Measurements from ENCODE around the gene SYNGAP1. TPM values are rescaled to one million over a fixed set of nuclear protein-coding genes. Genes with fewer than 3 reads are reported as not detected.

The SYNGAP1 gene
- total RNA-seq, 1 experiment from 2014 or later, result 1.2 TPM

GRCh38 chr6:33434961-33435360 lies 15.1 kb downstream of the SYNGAP1 start:
- no peak for DNase-seq (ENCODE audit: extremely low read depth, low read depth)

GRCh38 chr6:33437666-33438065 lies 17.8 kb downstream of the SYNGAP1 start:
- no peak for DNase-seq (ENCODE audit: extremely low read depth, low read depth)

GRCh38 chr6:33438978-33439594 lies 19.2 kb downstream of the SYNGAP1 start:
- no peak for DNase-seq (ENCODE audit: extremely low read depth, low read depth)

- DNase-seq (ENCODE audit: extremely low read depth, low read depth), result no peak
Observed at GRCh38 chr6:33439956-33440648, 20.2 kb downstream of the SYNGAP1 start.

DNA sequence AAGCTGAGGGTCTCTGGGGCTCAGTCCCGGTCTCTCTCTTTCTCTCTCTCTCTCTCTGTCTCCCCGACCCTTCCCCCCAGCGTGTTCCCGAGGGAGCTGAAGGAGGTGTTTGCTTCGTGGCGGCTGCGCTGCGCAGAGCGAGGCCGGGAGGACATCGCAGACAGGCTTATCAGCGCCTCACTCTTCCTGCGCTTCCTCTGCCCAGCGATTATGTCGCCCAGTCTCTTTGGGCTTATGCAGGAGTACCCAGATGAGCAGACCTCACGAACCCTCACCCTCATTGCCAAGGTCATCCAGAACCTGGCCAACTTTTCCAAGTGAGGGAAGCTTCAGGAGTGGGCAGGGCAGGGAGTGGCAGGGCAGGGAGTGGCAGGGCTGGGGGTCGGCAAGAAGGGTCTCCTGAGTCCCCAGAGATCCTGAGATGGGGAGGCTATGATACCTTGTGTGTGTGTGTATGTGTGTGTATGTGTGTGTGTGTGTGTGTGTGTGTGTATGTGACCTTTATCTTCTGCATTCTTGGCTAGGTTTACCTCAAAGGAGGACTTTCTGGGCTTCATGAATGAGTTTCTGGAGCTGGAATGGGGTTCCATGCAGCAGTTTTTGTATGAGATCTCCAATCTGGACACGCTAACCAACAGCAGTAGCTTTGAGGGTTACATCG lies 20.9 kb downstream of the SYNGAP1 start:
- DNase-seq (ENCODE audit: extremely low read depth, low read depth), result no peak

GRCh38 chr6:33441457-33441856 lies 21.6 kb downstream of the SYNGAP1 start:
- no peak for DNase-seq (ENCODE audit: extremely low read depth, low read depth)

GRCh38 chr6:33442283-33442682 lies 22.4 kb downstream of the SYNGAP1 start:
- no peak for DNase-seq (ENCODE audit: extremely low read depth, low read depth)

- no peak for DNase-seq (ENCODE audit: extremely low read depth, low read depth)
Observed at GRCh38 chr6:33443025-33443424, 23.2 kb downstream of the SYNGAP1 start.

- no peak for DNase-seq (ENCODE audit: extremely low read depth, low read depth)
Observed at GRCh38 chr6:33443619-33444504, 24.0 kb downstream of the SYNGAP1 start.

DNA sequence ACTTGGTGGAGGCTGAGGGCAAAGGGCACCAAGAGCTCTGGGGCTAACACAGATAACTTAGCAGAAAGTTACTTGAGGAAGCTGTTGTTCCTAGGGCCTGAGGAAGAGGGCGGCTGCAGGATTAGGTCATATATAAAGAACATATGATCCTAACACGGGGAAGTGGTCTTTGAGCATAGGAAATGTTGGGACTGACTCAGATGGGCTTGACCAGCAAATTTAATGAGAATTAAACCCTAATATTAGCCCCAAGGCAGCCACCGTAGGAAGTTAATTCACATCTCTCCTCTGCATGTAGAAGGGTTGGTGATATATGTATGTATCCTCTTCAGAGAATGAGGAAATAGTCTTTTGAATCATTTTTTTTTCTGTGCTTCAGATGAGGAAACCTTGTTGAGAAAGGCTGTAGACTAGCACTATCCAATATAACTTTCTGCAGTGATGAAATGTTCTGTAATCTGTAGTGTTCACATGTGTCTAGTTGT lies 25.3 kb downstream of the SYNGAP1 start:
- no peak for DNase-seq (ENCODE audit: extremely low read depth, low read depth)

GRCh38 chr6:33446356-33446755 lies 26.5 kb downstream of the SYNGAP1 start:
- DNase-seq (ENCODE audit: extremely low read depth, low read depth), result no peak

DNA sequence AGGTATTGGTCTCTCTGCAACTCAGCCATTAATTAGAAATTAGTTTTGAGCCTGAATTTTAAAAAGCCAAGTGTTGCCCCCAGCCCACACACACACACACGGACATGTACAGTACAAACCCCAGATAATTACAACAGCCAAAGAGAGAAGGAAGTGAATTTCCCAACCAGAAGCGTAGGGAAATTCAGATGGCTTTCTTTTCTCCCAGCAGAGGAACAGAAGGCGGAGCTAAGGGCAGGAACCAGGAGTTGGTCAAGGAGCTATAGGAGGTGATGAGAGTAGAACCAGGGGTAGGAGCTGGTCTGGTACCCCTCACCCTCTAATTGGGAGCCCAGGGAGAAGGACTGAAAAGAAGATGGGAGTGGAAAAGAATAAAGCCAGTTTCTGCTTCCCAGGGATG lies 30.6 kb downstream of the SYNGAP1 start:
- DNase-seq (ENCODE audit: extremely low read depth, low read depth), result no peak

- no peak for DNase-seq (ENCODE audit: extremely low read depth, low read depth)
Observed at GRCh38 chr6:33451606-33452005, 31.7 kb downstream of the SYNGAP1 start.

- no peak for DNase-seq (ENCODE audit: extremely low read depth, low read depth)
Observed at GRCh38 chr6:33452496-33452895, 32.6 kb downstream of the SYNGAP1 start.

GRCh38 chr6:33453393-33454008 lies 33.6 kb downstream of the SYNGAP1 start:
- DNase-seq (ENCODE audit: extremely low read depth, low read depth), result no peak

DNA sequence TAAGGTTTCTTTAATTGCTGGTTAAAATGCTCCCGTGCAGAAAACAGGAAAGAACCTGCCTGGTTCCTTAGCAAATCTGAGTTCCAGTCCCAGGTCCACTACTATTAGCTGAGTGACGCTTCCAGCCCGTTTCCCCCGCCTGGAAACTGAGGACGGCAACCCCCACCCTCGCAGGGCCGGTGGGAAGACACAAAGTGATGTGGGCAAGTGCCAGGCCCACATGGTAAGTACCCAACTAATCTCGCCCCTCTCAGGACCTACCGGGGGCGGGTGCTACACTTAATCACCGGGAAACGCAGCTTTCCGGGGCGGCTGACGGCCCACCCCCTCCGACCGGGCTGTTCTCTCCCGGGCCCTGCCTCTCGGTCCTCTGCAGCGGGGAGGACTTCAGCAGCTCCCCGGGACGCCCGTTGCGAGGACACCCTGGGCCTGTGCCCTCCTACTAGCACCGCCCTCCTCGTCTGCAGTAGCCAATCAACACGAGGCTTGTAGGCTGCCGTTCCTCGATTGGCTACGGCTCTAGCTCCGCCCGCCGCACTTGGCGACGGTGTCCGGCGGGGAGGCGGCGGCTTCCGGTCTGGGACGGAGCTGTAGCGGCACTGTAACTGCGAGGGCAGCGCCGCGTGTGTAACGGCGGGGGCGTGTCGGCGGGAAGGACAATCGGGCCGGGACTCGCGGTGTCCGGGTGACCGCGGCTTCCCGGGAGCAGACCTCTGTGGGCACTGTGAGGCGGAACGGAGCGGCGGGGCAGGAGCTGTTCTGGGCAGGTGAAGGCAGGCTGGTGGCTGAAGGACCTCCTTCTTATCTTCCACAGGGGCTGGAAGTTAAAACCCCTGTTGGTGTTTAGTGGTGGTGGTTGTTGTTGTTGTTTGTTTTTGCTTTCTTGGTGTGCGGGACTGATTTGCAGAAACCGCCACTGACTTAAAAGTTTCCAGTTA lies 34.4 kb downstream of the SYNGAP1 start, which contains the start of gene ZBTB9:
TSS of gene ZBTB9 (plus strand) at position 568 of the 938 bp plus-strand sequence. CDS start 525 bp downstream, outside the sequence.
- DNase-seq (ENCODE audit: extremely low read depth, low read depth), result peak; percentile 92

DNA sequence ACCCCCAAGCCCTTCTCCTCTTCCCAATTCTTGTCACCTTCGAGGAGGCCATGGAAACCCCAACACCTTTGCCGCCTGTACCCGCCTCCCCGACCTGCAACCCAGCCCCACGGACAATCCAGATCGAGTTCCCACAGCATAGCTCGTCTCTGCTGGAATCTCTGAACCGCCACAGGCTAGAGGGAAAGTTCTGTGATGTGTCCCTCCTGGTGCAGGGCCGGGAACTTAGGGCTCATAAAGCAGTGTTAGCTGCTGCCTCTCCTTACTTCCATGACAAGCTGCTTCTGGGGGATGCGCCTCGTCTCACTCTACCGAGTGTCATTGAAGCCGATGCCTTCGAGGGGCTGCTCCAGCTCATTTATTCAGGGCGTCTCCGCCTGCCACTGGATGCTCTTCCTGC lies 35.2 kb downstream of the SYNGAP1 start:
- no peak for DNase-seq (ENCODE audit: extremely low read depth, low read depth)

DNA sequence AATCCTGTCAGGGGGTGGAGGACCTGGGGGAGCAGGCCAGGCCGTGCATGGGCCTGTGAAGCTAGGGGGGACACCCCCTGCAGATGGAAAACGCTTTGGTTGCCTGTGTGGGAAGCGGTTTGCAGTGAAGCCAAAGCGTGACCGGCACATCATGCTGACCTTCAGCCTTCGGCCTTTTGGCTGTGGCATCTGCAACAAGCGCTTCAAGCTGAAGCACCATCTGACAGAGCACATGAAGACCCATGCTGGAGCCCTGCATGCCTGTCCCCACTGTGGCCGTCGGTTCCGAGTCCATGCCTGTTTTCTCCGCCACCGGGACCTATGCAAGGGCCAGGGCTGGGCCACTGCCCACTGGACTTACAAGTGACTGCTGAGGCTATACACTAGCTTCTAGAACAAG lies 36.3 kb downstream of the SYNGAP1 start:
- no peak for DNase-seq (ENCODE audit: extremely low read depth, low read depth)

- DNase-seq (ENCODE audit: extremely low read depth, low read depth), result no peak
Observed at GRCh38 chr6:33458676-33459075, 38.8 kb downstream of the SYNGAP1 start.
